GM21367 (cell line): Measurements from ENCODE around the gene ERN2.
"Not testable (repeated sequence)": the region's sequence is repeated elsewhere in the genome, so short reads cannot be mapped to it uniquely, and the experiment has no call there.

ENCODE experiments used
- ATAC-seq: cut with Tn5 transposase; IDR thresholded peaks from one replicate; pipeline ENCODE4 v1.9.1; 2021; ENCODE audit not compliant: unreplicated experiment

ERN2 gene

DNA sequence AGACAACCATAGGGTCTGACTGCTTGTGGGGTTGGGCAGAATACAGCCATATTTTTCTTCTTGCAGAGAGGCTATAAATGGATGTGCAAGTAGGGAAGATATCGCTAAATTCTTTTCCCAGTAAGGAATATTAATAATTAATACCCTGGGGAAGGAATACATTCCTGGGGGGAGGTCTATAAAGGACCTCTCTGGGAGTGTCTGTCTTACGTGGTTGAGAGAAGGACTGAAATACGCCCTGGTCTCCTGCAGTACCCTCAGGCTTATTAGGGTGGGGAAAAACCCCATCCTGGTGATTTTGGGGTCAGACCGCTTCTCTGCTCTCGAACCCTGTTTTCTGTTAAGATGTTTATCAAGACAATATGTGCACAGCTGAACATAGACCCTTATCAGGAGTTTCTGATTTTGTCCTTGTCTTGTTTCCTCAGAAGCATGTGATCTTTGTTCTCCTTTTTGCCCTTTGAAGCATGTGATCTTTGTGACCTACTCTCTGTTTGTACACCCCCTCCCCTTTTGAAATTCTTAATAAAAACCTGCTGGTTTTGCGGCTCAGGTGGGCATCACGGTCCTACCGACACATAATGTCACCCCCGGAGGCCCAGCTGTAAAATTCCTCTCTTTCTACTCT is 9.7 kb upstream of the ERN2 start:
- not testable (repeated sequence) for ATAC-seq

DNA sequence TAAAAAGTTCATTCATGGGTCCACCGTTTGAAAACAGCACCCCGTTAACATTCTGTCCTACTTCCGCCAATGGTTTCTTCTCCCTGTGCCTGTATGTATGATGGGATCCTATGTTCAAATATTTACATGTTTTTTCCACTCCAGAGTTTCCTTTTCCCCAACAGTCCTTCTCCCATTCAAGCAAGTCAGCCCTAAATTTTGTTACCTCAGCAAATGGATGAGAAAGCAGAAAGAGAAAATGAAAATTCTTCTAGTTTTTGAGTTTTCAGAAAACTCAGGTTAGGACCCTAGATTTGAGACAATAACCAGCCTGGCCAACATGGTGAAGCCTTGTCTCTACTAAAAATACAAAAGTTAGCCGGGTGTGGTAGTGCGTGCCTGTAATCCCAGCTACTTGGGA is 3.5 kb upstream of the ERN2 start:
- no peak for ATAC-seq

- ATAC-seq, result no peak
Measured at GRCh38 chr16:23711785-23712184, 1.2 kb downstream of the ERN2 start.

- no peak for ATAC-seq
Measured at GRCh38 chr16:23710504-23710903, 2.5 kb downstream of the ERN2 start.

DNA sequence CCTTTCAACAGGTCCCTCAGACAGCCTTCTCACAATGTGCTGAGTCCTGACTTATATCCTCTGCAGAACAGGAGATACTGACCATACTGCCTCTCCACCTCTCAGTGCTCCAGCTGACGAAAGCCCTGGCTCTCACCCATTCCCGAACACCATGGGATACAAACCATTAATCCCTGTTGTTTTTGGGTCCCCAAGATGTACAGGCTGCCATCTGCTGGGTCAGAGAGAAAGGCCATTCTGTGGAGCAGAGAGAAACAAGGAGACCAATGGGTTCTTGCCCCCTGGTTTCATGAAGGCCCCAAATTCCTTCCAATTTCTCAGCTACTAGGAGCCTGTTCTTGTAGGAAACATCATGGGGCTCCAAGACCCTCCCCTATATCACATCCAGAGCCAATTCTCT is 3.0 kb downstream of the ERN2 start:
- no peak for ATAC-seq

GRCh38 chr16:23709536-23709935 is 3.5 kb downstream of the ERN2 start:
- no peak for ATAC-seq

GRCh38 chr16:23706439-23706838 is 6.6 kb downstream of the ERN2 start:
- ATAC-seq, result no peak

DNA sequence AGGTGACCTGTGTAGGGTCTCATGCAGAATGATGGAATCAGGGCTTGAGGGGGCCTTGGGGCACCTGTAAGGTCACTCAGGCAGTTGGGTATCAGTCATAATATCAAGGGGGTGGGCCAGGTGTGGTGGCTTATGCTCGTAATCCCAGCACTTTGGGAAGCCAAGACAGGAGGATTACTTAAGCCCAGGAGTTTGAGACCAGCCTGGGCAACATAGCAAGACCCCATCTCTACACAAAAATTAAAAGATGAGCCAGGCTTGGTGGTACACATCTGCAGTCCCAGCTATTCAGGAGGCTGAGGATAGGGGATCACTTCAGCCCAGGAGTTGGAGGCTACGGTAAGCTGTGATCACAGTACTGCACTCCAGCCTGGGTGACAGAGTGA is 7.5 kb downstream of the ERN2 start:
- no peak for ATAC-seq

- ATAC-seq, result no peak
Measured at GRCh38 chr16:23704772-23705516, 8.1 kb downstream of the ERN2 start.

- ATAC-seq, result no peak
Measured at GRCh38 chr16:23702951-23703350, 10.1 kb downstream of the ERN2 start.

GRCh38 chr16:23701045-23701444 is 12.0 kb downstream of the ERN2 start:
- no peak for ATAC-seq

DNA sequence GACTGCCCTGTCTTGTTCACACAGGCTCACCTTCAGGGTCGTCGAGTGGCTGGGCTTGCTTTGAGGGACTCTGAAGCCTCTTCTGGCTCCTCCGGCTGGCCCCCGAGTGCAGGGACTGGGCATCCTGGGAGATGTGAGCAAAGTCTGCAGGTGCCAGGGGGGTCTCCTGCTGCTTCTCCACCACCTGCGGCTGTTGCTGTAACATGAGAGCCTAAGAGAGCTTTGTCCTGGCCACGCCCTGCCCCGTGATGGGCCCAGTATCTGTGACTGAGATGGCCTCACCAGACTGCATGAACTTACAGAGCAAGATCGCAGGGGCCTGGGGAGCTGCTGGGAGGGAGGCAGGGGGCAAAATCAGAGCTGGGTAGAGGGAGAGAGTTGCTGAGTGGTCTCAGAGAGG is 12.5 kb downstream of the ERN2 start:
- no peak for ATAC-seq

DNA sequence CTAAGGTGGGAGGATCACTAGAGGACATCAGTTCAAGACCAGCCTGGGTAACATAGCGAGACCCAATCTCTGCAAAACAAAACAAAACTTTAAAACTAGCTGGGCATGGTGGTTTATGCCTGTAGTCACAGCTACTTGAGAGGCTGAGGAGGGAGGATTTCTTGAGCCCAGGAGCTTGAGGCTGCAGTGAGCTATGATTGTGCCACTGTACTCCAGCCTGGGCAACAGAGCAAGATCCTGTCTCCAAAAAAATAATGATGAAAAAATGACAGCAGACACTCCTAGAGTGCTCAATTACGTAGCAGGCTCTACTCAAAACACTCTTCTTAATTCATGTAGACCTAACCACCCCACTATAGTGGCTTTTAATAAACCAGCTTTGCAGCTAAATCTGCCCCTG is 12.9 kb downstream of the ERN2 start:
- no peak for ATAC-seq

GRCh38 chr16:23699100-23699499 is 13.9 kb downstream of the ERN2 start:
- ATAC-seq, result no peak

- ATAC-seq, result no peak
Measured at GRCh38 chr16:23695756-23696155, 17.3 kb downstream of the ERN2 start.

GRCh38 chr16:23694644-23695373 is 18.2 kb downstream of the ERN2 start:
- ATAC-seq, result no peak

DNA sequence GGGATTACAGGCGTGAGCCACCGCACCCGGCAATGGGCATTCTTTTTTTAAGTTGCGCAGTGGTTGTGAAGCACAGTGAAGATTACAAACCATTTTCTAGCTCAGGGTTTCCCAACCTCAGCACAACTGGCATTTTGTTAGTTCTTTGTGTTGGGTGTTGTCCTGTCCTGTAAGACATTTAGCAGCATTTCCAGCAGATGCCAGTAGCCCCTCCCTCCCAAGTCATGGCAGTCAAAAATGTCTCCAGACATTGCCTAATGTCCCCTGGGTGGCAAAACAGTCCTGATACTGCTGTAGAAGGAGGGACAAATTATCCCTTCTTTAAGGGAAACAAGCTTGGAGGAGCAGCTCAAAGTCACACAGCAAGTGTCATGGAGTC is 18.8 kb downstream of the ERN2 start:
- no peak for ATAC-seq

- ATAC-seq, result no peak
Measured at GRCh38 chr16:23692190-23692837, 20.7 kb downstream of the ERN2 start.

DNA sequence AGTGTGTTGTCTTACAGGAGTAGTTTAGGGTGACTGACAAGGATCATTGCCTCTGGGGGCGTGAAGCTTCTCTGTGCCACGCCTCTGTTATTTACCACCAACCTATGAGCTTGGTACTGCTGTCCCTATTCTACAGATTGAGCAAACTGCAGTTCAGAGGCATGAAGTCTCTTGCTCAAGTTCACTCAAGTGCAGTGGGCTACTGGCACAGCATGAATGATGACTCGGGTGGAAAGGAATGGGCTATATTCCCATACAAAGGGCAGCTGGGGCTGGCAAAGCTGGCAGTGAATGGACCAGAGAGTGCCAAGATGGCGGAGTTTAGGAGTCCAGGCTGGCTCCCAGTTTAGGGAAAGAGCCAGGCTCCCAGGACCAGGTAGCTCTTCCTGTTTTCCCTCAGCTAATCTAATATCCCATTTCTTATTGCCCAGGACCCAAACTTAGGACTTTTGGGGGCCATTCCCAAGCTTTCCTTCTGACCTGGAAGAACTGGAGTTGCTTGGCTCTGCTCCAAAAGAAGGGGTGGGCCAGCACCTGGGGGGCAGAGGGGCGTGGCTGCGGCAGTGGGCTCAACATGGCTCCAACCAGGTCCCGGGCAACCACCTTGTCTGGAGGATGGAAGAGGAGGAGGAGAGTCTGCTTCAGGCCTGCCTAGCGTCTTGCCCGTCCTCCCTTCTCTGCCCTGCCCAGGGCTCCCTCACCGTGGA is 21.4 kb downstream of the ERN2 start:
- ATAC-seq, result no peak

GRCh38 chr16:23690771-23691482 is 22.1 kb downstream of the ERN2 start:
- no peak for ATAC-seq
